Amniotic stem cell (primary cell): ENCODE measurements around the gene AKR1C3.
"Not testable (repeated sequence)": the region's sequence is repeated elsewhere in the genome, so short reads cannot be mapped to it uniquely, and the experiment has no call there.

Source experiments
- DNase-seq: peaks from one replicate; lab custom pipeline; 2025; lab: John Stamatoyannopoulos, UW

Gene AKR1C3

DNA sequence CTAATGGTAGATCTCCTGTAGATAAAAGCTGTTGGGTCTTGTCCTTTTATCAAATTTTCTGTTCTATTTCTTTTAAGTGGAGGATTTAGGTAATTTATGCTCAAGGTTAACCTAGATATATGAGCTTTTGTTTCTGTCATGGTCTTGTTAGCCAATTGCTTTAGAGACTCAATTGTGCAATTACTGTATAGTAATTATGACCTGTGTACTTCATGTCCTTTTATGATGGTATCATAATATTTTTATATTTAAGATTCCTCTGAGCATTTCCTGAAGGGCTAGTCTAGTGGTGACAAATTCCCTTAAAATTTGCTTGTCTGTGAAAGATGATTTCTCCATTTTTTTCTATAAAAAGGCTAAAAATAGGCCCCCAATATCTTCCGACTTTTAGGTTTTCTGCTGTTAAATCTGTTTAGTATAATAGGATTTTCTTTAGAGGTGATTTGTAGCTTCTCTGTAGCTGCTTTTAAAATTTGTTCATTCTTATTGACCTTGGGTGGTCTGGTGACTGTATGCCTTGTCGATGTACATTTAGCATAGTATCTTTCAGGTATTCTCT lies 5.4 kb upstream of the AKR1C3 start:
- DNase-seq = no peak

DNA sequence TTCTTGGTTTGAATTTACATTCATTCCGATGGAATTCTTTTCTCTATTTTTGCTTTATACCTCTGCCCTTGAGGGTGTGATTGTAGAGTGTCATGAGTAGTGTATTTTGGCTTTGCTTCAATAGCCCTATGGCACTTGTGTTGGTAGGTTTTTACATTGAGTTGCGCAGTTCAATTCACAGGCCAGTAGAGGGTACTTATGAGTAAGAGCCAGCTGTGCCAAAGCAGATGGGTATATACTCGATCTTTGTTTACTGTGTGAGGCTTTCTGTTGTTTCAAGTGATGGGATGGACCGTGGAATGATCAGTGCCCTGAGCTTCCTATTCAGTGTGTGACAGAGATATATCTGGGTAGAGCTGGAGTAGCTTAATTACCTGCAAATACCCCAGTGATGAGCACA lies 4.3 kb upstream of the AKR1C3 start:
- no peak for DNase-seq

DNA sequence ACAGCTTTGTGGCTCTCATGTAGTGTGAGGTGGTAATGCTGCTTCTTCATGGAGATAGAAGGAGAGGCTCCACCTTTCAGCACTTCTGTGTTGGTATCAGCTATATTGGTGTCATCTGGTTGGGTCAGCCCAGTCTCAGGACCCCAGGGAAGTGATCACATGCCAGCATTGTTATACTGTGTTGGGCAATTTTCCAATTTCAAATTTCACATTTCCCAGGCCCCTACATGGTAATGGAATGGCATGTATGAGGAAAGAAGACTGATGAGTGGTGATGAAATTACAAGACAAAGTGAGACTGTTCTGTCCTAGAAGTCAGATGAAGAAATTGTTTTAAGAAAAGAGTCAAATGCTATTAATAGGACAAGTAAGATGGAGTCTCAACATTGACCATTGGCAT lies 3.7 kb upstream of the AKR1C3 start:
- no peak for DNase-seq

DNA sequence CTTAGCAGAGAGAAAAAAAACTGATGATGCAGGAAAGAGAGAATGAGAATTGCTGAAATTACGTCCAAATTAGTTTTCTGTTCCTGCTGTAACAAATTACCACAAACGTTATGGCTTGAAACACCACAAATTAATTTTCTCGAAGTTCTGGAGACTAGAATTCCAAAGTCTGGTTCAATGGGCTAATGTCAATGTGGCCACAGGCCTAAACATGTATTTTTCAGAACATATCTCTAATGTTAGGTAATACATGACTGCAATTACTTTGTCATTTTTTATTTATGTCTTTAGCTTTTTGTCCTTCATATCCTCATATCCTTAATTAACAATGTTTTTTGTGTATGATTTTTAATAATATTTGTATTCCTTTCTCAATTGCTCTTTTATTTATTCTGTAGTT lies 3.0 kb upstream of the AKR1C3 start:
- DNase-seq = no peak

DNA sequence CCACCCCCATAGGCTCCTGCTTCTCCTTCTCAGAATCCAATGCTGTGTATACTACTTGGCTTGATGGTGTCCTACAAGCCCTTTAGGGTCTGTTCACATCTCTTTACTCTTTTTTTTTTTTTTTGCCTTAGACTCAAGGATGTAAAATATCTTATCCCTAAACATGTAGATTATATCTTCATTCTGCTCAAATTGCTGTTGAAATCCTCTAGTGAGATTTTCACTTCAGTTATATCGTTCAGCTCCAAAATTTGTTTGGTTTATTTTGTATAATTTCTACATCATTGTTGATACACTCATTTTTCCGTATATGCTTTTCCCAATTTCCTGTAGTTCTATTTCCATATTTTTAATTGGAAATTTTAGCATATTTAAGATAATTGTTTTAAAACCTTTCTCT lies 1.8 kb upstream of the AKR1C3 start:
- no peak for DNase-seq

DNA sequence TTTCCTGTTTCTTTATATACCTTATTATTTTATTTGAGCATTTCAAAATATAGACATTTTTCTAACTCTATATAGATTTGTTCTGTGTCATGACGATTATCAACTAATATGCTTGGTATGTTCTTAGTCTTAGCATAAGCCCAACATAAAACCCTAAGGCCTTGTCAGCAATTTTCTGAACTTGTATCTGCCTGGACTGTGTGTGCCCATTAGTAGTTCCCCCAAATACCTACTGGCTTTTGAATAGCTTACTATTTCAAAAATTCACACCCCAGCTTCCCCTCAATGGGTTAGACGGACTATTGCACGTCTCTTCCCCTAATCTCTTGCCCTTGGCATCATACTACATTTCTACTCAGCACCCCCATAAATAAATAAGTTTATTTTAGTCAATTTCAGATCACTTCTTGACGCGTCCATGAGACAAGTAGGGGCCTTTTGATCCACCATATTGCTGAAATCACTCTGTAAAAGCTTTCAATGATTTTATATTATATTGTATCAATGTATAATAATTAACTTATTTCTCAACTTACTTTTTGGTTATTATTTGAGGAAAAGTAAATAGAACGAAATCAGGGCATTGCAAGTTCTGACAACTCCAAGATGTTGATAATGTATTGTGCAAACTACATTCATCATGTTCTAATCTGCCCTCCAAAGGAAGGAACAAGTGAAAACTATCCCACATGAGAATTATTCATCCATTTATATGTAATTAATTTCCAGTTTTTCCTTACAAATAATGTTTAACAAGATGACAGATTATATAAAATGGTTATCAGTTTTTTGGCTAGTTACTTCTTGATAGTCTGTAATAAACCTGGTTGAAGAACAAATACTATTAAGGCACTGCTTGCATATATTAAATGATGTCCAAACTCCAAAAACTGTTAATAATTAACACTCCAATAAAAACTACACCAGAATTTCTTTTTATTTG lies 1.1 kb upstream of the AKR1C3 start:
- no peak for DNase-seq

DNA sequence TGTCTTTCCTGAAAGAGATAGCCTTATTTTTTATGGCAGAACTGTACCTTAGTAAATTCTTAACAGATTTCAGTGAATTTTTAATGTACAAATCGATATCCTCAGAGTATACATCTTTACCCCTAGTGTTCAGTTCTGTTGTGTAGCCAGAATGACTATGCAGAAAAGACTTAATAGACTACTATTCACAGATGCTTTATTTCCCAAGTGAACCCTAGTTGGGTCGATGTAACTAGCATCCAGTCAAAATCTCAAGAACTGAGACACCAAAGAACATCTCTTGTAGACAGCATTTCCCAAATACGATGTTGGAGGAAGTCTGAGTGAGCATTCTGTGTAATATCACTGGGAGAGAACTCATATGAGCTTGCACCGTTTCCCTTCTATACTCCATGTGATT lies 1.5 kb downstream of the AKR1C3 start:
- no peak for DNase-seq

DNA sequence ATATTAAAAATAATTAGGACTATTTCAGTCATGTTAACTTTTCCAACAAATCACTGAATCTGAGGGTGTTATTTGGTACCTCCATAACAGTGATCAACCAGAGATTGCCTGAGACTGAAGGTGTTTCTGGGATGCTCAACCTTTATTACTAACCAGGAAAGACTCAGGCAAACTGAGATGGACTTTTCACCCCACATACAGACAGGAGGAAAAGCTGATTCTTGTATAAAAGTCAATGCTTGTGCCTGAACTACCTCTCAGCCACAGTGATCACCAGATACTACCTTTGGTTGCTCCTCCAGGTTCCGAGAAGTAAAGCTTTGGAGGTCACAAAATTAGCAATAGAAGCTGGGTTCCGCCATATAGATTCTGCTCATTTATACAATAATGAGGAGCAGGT lies 1.9 kb downstream of the AKR1C3 start:
- no peak for DNase-seq

DNA sequence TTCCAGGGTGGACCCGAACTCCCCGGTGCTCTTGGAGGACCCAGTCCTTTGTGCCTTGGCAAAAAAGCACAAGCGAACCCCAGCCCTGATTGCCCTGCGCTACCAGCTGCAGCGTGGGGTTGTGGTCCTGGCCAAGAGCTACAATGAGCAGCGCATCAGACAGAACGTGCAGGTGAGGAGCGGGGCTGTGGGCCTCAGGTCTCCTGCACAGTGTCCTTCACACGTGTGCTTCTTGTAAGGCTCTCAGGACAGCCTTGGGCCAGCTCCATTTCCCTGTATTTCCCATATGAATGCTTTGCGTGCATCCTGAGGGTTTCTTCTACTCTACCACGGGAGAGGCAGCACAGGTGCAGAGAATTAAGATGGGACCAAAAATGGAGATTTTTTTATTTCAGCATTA lies 8.3 kb downstream of the AKR1C3 start:
- DNase-seq = not testable (repeated sequence)

DNA sequence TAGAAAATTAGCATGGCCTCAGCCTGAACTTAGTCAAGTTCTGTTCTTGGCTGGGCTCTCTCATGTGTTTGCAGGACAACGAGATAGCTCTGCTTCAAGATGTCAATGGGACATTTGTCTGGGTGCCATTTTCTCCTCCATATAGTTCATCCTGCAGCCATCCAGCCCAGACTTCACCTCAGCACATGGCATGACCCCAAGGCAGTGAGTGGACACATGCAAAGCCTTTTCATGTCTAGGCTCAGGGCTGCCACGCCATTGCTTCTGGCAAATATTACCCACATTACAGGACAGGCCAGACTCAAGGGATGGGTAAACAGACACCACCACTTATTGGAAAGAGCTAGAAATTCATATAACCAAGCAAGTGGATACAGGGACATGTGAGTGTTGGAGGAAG lies 9.3 kb downstream of the AKR1C3 start:
- no peak for DNase-seq

DNA sequence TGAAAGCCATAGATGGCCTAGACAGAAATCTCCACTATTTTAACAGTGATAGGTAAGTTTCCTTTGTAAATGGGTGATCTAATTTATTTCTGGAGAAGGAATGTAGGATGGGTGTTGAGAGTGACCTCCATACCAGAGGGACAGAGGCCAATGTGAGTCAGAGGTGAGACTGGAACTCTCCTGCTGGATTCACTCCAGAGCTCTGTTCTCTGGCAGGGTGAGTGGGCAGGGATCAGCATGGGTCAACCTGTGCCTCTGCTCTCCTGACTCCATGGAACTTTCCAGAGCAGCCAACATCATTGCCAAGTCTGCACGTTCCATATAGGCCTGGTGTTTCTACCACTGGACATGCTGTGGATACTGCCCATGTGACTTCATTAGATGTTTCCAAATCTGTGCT lies 11.4 kb downstream of the AKR1C3 start:
- DNase-seq = no peak

DNA sequence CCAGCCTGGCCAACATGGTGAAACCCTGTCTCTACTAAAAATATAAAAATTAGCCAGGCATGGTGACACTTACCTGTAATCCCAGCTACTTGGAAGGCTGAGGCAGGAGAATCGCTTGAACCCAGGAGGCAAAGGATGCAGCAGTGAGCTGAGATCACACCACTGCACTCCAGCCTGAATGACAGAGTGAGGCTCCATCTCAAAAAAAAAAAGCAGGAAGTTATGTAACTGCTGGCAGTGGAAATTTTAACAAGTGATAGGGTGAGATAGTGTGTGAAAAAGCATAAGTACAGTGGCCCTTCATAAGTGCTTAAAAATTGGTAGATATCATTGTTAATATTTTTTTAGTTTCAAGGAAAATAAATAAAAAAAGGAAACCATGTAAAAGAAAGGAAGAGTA lies 12.3 kb downstream of the AKR1C3 start:
- no peak for DNase-seq

DNA sequence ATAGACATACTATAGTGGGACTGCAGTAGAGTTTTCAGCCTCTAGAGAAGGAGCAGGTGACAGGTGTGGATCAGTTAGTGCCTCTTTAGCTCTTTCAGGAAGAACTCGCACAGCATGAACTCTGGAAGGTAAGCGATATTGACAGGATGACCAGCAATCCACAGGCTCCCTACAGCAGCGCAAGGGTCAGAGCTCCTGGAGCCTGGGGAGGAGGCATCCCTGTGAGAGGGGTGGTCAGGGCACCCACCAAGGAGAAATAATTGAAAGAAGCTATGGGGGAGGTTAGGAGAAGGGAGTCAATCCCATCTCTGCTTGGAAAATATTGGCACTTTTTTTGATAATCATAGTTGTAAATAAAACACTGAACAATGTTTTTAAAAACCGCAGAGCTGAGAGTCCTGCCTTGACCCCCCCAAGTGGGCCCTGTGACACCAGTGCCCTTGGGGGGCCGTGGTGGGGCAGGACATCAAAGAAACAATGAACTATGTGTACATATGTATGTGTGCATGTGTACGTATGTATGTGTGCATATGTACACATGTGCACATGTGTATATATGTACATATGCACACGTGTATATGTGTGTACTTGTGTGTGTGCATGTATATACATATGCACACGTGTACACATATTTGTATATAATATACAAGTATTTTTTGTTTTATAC lies 13.8 kb downstream of the AKR1C3 start:
- DNase-seq = no peak

DNA sequence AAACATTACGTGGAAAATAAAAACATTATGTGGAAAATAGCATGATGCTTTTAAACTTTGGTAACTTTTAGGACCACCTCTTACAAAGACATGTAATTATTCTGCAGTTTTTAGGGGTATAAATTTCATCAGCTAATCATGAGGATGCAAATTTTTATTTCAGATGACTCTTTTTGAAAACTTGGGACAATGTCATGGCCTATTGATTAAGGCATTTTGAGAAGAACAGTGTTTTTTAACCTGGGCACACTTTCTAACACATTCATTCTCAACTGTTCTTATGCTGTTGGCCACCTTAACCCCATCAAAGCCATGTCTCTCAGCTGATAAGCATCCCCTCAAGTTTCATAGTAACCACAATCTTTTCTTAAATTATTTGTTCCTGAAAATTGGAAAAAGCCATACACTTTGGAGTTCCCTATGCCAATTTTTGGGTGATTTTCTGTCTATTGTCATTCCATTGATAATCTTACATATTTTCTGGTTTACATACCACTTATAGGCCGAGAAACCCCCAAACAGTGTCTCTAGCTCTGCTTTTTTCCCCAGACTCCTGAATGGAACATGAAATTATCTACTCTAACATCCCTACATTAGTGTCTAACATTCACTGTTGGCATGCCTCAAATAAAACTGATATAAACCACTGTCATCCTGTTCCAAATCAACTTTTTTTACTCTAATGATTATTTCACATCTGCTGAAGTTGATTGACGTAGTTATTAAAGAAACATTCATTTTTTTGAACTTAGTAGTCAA lies 14.6 kb downstream of the AKR1C3 start:
- DNase-seq = no peak

DNA sequence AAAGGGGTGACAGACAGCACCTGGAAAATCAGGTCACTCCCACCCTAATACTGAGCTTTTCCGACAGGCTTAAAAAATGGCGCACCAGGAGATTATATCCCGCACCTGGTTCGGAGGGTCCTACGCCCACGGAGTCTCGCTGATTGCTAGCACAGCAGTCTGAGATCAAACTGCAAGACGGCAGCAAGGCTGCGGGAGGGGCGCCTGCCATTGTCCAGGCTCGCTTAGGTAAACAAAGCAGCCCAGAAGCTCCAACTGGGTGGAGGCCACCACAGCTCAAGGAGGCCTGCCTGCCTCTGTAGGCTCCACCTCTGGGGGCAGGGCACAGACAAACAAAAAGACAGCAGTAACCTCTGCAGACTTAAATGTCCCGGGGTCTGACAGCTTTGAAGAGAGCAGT lies 15.6 kb downstream of the AKR1C3 start:
- not testable (repeated sequence) for DNase-seq

DNA sequence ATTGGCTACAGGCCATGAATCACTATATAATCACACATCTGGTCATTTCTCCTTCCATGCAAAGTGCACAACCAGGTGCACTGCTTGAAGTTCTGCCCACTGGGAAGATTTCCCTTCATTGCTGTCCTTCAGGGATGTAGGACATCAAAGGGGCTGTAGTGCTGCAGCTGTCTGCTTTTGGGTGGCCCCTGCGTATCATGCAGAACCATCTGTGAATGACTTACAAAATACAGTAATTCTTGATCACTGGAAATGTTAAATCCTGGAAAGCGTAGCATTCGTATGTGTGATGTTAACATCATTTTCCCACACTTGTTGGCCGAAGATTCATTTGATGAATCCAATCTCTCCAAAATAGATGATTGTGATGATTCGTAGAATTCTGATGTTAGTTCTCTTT lies 22.4 kb downstream of the AKR1C3 start:
- no peak for DNase-seq

DNA sequence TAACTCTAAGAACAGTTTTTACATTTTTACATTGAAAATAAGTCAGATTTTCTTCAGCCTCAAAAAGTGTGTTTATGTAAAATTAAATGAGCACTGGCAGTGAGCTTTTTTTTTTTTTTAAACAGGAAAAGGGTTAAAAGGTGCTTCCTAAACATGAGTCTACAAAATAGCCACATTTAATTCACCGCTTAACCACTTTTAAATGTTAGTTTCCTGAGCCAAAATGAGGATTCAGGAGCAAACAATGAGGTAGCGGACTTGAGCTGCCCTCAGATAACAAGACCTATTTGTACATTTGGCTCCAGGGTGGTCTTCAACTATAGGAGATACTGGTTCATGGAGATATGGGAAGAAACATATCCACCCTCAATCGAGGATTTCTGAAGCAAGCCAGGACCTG lies 22.8 kb downstream of the AKR1C3 start:
- no peak for DNase-seq

DNA sequence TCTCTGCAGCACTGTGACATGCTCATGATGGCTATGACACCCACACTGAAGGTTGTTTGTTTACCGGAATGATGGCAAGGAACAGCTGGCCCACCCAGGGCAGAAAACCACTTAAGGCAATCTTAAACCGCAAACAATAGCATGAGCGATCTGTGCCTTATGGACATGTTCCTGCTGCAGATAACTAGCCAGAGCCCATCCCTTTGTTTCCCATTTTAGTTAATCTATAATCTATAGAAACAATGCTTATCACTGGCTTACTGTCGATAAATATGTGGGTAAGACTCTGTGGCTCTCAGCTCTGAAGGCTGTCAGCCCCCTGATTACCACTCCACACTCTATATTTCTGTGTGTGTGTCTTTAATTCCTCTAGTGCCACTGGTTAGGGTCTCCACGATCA lies 25.8 kb downstream of the AKR1C3 start:
- not testable (repeated sequence) for DNase-seq

DNA sequence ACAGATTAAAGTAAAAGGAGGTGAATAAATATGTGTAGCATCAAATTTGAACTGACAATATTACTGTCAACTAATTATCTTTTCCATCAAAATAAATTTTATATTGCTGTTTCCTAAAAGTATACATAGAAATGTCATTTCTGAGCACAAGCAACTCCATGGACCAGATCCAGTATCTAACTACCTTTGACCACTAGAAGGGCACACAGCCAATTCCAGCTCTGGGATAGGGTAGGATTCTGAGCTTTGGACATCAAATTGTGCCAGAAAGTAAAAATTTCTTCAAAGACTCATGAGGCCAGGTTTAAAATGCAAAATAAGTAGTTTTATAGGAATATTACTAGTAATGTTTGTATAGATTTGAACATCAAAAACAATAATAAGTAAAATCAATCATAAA lies 29.7 kb downstream of the AKR1C3 start:
- no peak for DNase-seq

DNA sequence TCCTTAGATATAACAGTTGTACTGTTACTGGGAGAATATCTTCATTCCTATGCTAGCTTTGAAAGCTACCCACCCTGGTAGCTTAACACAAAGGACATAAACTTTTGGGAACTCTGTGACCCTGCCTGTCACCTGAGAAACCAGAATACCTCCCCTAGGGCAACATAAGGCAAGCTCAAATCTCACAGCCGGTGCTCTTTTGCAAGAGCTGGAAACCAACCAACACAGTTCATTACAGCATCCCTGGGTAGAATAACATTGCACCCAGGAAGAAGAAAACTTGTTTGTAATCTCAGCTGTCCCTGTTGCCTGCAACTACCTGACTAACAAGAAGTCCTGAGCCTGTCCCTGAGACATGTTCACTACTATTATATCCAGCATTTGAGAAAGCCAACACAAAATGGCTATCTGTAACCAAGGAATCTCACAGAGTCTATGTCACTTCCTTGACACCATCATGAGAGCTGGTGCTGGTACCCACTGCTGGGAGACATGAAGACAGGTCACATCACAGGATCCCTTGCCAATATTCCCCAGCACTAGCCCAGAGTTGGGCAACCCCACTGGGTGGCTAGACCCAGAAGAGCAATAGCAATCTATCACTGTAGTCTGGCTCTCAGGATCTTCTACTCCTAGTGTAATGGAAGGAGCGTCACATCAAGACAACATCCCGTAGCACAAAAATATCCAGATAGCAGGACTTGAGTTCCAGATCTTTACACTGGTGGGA lies 31.3 kb downstream of the AKR1C3 start:
- DNase-seq = no peak

DNA sequence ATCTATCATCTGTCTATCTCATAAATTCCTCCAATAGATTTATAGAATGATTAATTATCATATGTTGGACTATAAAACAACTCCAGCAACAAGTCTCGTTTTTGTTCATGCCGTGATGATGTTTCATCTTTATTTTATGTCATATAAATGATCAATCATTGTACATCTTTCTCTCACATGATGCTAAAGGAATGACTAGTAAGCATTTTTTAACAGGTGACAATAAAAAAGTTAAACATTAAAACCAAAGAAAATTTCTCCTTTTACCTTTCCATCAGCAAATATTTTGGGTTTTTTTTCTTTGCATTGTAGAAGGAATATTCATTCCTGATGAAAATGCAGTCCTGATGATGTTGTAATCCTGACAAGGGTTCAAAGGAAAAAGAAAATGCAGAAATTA lies 41.4 kb downstream of the AKR1C3 start:
- DNase-seq = no peak
